Duodenal mucosa (tissue), 2 donors: ENCODE results near the gene G6PC3.

Experiments
- H3K27ac ChIP-seq: one replicate; pipeline ENCODE4 v1.7.0; 2013; ENCODE audit warnings: low read depth, low read length
- H3K27me3 ChIP-seq, 2 donors: one replicate each; pipeline ENCODE4 v1.7.0; 2013; ENCODE audit warnings: low read length in 2 of 2, control low read depth in 1 of 2; ENCODE audit not compliant: insufficient read depth in 2 of 2, control insufficient read depth in 1 of 2
- H3K36me3 ChIP-seq, 2 donors: one replicate each; pipeline ENCODE4 v1.7.0; 2013; ENCODE audit warnings: low read length in 2 of 2, control low read depth in 1 of 2; ENCODE audit not compliant: insufficient read depth in 2 of 2, control insufficient read depth in 1 of 2
- H3K4me1 ChIP-seq, 2 donors: one replicate each; pipeline ENCODE4 v1.7.0; 2013; ENCODE audit warnings: low read length in 2 of 2, control low read depth in 1 of 2; ENCODE audit not compliant: insufficient read depth in 2 of 2, control insufficient read depth in 1 of 2
- H3K4me3 ChIP-seq, 2 donors: one replicate each; pipeline ENCODE4 v1.7.0; 2013; ENCODE audit warnings: low read length in 2 of 2, low read depth in 1 of 2
- H3K9ac ChIP-seq, 2 donors: one replicate each; pipeline ENCODE4 v1.7.0; 2013; ENCODE audit warnings: low read length in 2 of 2, low read depth in 1 of 2
- H3K9me3 ChIP-seq, 2 donors: one replicate each; pipeline ENCODE4 v1.7.0; 2013; ENCODE audit warnings: low read length in 2 of 2, control low read depth in 1 of 2; ENCODE audit not compliant: control insufficient read depth in 1 of 2

G6PC3 gene

GRCh38 chr17:44059101-44059892 lies 11.2 kb upstream of the G6PC3 start:
- Histone ChIP-seq H3K9me3 (no peaks in the 10 kb centered on the region), H3K27me3 (no peaks in the 10 kb centered on the region), H3K4me1 (no peaks in the 10 kb centered on the region), H3K27ac (no peak overlapping the region), H3K9ac (no peak overlapping the region), H3K4me3 (no peak overlapping the region), H3K36me3 (peaks cover 8 to 49% of the 10 kb centered on the region in 2 donors)

GRCh38 chr17:44061446-44061845 lies 9.1 kb upstream of the G6PC3 start:
- no peak overlapping the region for H3K9ac ChIP-seq
- H3K27ac ChIP-seq, result no peak overlapping the region
- peaks cover 8 to 46% of the 10 kb centered on the region in 2 donors for H3K36me3 ChIP-seq
- H3K27me3 ChIP-seq, result no peaks in the 10 kb centered on the region
- H3K4me1 ChIP-seq, result peaks cover 0 to 5% of the 10 kb centered on the region in 2 donors
- no peak overlapping the region for H3K4me3 ChIP-seq
- H3K9me3 ChIP-seq, result no peaks in the 10 kb centered on the region

GRCh38 chr17:44062871-44063270 lies 7.7 kb upstream of the G6PC3 start:
- no peaks in the 10 kb centered on the region for H3K9me3 ChIP-seq
- peaks cover 8 to 46% of the 10 kb centered on the region in 2 donors for H3K36me3 ChIP-seq
- no peak overlapping the region for H3K27ac ChIP-seq
- no peak overlapping the region for H3K4me3 ChIP-seq
- H3K4me1 ChIP-seq, result peaks cover 9 to 16% of the 10 kb centered on the region in 2 donors
- no peak overlapping the region for H3K9ac ChIP-seq
- no peaks in the 10 kb centered on the region for H3K27me3 ChIP-seq

- Histone ChIP-seq H3K4me3 (no peak overlapping the region), H3K9ac (no peak overlapping the region), H3K36me3 (peaks cover 8 to 38% of the 10 kb centered on the region in 2 donors), H3K27ac (no peak overlapping the region), H3K27me3 (no peaks in the 10 kb centered on the region), H3K4me1 (peaks cover 10 to 18% of the 10 kb centered on the region in 2 donors), H3K9me3 (no peaks in the 10 kb centered on the region)
These were observed 6.6 kb upstream of the G6PC3 start for GRCh38 chr17:44063704-44064639.

- Histone ChIP-seq H3K4me1 (peaks cover 10 to 25% of the 10 kb centered on the region in 2 donors), H3K9ac (peak overlapping the region; percentile 74 to 82), H3K9me3 (no peaks in the 10 kb centered on the region), H3K27me3 (no peaks in the 10 kb centered on the region), H3K27ac (peak overlapping the region; percentile 83), H3K36me3 (peaks cover 1 to 23% of the 10 kb centered on the region in 2 donors), H3K4me3 (peak overlapping the region; percentile 72 to 96)
These were observed 4.8 kb upstream of the G6PC3 start for GRCh38 chr17:44065668-44066203.

GRCh38 chr17:44066204-44066930 lies 4.2 kb upstream of the G6PC3 start, which contains the start of gene LSM12:
Gene LSM12 (minus strand): TSS chr17:44066671. CDS start chr17:44066587, 84 bp downstream.
- peaks cover 13 to 30% of the 10 kb centered on the region in 2 donors for H3K4me1 ChIP-seq
- peak within 1 kb of the TSS; percentile 74 to 82 for H3K9ac ChIP-seq
- H3K4me3 ChIP-seq, result peak within 1 kb of the TSS; percentile 72 to 96
- peak within 1 kb of the TSS; percentile 83 for H3K27ac ChIP-seq
- H3K27me3 ChIP-seq, result no peaks in the 10 kb centered on the region
- no peaks in the 10 kb centered on the region for H3K9me3 ChIP-seq
- H3K36me3 ChIP-seq, result peaks cover 0 to 21% of the 10 kb centered on the region in 2 donors

- Histone ChIP-seq H3K9me3 (no peaks in the 10 kb centered on the region), H3K9ac (no peak overlapping the region), H3K36me3 (peaks cover 0 to 12% of the 10 kb centered on the region in 2 donors), H3K27ac (no peak overlapping the region), H3K4me3 (peak overlapping the region in 1 of 2 donors; percentile 96), H3K4me1 (peaks cover 21 to 36% of the 10 kb centered on the region in 2 donors), H3K27me3 (no peaks in the 10 kb centered on the region)
These were observed 3.0 kb upstream of the G6PC3 start for GRCh38 chr17:44067545-44067940.

- no peaks in the 10 kb centered on the region for H3K27me3 ChIP-seq
- peak overlapping the region; percentile 88 to 96 for H3K4me3 ChIP-seq
- H3K9ac ChIP-seq, result peak overlapping the region; percentile 70 to 76
- H3K9me3 ChIP-seq, result no peaks in the 10 kb centered on the region
- peaks cover 21 to 36% of the 10 kb centered on the region in 2 donors for H3K4me1 ChIP-seq
- H3K36me3 ChIP-seq, result peaks cover 7 to 8% of the 10 kb centered on the region in 2 donors
- no peak overlapping the region for H3K27ac ChIP-seq
These were observed 521 bp upstream of the G6PC3 start for GRCh38 chr17:44069974-44070454.

- peak overlapping the region; percentile 88 to 96 for H3K4me3 ChIP-seq
- H3K4me1 ChIP-seq, result peaks cover 21 to 32% of the 10 kb centered on the region in 2 donors
- H3K36me3 ChIP-seq, result peaks cover 14 to 20% of the 10 kb centered on the region in 2 donors
- no peaks in the 10 kb centered on the region for H3K27me3 ChIP-seq
- peak overlapping the region; percentile 76 to 84 for H3K9ac ChIP-seq
- peak overlapping the region; percentile 87 for H3K27ac ChIP-seq
- no peaks in the 10 kb centered on the region for H3K9me3 ChIP-seq
These were observed 624 bp downstream of the G6PC3 start for GRCh38 chr17:44071198-44071520.
